GM21576 (cell line): Measurements from ENCODE around the gene JADE2.

Experiments
- ATAC-seq: cut with Tn5 transposase; IDR thresholded peaks from one replicate; pipeline ENCODE4 v1.9.1; 2021; ENCODE audit warnings: mild to moderate bottlenecking, moderate library complexity; ENCODE audit not compliant: unreplicated experiment

JADE2 gene

DNA sequence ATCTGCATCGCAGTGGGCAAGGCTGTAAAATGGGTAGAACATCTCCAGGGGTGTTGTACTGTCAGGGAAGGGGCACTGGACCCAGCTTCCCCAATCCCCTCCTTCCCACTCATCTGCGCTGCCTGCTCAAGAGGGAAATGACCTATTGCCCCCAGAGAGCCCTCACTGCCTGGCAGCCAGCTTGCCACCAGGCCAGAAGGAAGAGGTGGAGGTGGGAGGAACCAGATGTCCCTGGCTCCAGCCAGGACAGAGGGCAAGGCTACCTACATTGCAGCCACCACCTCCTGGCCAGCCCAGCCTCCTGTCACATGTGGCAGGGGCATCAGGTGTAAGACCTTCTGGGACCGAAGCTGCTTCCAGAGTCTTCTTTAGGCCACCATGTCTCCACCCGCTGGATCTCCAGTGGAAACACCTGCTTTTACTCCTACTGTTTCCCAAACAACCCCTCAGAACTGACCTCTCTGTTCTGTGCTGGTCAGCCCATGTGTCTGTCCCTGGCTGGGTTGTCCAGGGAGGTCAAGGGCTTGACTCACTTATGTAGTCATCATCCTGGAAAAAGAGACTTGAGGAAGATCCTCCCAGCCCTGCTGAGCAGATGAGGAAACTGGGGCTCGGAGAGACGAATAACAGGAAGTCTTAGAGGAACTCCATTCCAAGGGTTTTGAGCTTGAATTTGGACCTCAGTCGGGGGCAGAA lies 42.3 kb downstream of the JADE2 start:
- ATAC-seq = no peak

DNA sequence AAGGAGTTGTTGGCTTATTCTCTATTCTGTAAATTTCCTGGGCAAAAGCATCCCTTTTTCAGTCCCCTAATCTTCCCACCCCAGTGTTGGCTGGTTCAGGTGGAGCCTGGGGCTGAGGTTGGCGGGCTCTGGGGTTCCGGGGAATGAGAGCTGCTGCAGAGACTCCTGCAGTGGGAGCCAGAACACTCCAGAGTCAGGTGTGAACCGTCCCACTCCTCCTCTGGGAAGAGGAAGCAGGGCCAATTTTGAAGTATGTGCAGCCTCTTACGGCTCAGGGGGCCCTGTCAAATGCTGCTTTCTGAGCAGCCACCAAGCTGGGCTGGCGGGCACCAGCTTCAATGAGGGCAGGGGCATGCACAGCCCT lies 42.8 kb downstream of the JADE2 start:
- no peak for ATAC-seq

DNA sequence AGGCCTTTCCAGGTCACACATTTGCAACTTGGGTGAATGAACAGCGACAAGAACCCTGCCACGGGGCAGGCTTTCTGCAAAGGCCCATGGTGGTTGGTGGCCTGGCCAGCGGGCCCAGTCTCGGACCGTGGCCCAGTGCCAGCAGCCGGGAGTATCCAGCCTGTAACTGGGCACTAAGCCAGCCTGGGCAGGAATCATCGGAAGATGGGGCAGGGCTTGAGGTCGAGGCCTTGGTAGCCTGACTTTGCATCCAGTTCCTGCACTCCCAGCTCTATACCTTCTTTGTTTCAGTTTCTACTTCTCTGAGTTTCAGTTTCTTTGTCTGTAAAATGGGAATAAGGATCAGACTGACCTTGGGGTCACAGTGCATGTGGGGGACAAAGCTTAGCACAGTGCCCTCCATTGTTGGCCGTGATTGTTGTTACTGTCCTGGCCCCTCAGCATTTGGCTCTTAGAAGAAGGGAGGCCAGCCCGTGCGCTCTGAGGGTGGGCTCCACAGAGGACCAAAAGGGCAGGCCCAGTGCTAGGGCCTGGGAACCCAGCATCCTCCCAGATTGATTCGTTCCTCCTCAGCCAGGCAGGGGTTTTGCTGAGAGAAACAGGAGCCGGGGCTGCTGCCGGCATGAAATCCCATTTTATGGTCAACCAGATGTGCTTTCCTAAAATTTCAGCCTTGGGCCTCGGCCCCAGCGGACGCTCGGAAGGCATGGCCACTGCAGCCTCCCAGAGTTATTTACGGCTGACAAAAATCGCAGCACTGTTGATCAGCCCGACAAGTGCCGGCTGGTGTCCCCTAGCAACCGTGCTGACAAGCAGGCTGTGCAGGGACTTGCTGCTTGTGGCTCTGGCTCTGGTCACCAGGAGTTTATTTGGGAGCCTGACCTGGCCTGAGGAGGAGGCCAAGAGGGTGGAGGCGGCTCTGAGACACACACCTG lies 43.6 kb downstream of the JADE2 start:
- ATAC-seq = no peak

DNA sequence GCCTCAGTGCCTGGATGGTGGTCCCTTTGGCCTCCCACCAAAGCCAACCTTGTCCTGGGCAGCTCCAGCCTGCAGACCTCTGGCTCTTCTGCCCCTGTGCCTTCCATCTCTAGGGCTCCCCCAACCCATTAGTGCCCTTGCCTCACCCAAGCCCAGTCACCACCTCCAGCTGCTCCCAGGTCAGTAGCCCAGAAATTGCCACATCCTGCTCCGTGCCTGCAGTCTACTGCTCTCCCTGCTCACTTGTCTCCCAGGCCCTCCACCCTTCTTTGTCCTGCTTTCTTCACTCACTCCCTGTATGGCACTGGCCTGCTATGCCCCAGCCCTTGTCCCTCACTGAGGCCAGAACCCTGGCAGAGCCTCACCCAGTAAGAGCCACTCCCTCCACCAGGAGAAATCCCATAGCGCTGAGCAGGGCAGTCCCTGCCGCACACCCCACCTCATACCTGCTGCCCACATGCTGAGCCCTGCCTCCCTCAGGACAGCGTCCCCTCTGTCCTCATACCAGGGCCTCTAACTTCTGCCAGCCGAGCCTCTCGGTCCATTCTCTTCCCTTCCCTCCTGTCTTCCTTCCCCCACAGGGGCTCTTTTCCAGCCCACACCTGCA lies 44.4 kb downstream of the JADE2 start:
- no peak for ATAC-seq

DNA sequence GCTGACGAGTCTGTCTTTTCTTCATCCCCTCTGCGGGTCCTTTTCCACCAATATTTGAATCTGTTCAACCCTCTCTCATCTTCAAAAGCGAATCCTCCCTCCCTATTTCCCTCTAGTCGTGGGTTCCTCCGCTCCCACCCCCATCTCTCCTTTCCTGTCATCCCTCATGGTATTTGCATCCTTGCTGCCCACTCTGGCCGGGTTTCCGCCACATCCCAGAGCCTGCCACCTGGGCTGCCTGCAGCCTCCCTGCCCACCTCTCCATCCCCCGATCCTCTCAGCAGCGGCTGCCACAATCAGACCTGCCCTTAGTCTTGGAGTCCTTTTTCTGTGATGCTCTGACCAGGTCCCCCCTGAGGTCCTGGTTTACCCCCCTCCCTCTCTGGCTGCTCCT lies 44.9 kb downstream of the JADE2 start:
- no peak for ATAC-seq

DNA sequence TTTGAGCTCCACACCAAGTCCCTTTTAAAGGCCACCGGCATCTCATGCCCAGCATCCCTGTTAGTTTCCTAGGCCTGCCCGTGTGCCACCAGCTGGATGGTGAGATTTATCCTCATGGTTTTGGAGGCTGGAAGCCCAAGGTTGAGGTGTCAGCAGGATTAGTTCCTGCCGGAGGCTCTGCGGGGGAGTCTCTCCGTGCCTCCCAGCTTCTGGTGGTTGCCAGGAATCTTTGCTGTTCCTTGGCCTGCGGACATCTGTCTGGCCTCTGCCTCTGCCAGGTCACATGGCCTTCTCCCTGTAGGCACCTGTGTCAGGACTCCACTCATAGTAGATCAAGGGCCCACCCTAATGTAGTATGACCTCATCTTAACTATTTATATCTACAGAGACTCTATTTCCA lies 45.4 kb downstream of the JADE2 start:
- ATAC-seq = no peak

DNA sequence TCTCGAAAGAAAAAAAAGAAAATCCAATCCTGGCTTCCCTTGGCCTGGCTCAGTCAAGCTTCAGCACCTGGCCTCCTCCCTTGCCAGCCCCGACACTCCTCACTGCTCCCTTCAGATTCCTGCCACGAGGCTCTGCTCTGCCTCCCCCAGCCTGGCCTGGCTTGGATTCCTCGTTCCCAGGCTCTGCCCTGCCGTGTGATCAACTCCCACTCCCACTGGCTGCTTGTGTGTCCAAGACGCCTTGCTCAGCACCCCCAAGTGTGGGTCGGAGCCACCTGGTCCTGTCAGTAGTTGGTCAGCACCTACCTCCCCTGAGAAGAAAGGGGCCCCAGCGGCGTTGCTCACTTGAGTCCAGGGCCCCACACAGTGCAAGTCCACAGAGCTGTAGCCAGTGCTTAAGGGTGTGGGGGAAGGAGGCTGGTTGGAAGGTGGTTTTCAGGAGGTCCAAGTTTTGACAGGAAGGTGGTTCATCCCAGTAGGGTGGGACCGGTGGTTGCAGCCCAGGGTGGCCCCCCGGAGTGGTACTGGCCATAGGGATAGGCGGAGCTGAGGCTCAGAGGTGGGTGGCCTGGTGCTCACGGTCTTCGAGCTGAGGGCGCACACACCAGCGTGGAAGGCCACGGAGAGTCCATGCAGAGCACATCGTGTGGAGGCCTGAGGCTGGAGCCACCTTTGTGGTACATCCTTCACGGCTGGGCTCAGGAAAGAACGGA lies 46.4 kb downstream of the JADE2 start:
- ATAC-seq = no peak

DNA sequence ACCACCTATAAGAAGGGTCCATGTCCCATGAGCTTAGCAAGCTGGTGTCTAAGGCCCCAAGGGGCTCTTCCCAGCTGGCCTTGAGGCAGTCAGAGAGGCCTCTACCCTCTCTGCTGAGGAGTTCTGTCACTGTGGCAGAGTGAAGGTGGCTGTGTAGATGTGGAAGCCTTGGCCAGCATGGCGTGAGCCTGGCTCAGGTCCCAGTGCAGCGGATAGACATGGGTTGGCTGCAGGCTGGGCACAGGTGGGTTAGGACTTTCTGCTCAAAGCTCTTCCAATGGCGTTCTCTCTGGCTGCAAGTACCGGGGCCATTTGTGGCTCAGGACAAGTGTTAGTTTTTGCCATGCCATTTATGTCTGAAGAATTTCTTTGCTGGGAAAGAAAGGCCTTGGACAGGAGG lies 47.3 kb downstream of the JADE2 start:
- ATAC-seq = no peak

DNA sequence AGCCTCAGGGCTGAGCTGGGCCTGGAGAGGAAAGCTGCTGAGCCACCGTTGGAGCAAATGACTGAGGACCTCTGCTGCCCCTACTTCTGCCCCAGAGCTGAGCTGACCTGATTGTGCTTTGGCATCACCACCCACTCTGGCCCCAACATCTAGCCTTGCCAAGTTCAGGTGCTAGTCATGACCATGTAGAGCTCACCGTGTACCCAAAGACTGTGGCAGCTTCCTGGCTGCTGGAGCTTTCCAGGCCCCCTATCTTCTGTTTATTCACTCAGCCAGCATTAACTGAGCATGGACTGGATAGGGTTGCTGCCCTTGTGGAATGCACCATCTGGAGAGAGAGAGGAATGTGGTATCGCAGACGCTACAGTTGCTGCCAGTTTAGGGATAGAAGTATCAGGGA lies 49.1 kb downstream of the JADE2 start:
- ATAC-seq = no peak

DNA sequence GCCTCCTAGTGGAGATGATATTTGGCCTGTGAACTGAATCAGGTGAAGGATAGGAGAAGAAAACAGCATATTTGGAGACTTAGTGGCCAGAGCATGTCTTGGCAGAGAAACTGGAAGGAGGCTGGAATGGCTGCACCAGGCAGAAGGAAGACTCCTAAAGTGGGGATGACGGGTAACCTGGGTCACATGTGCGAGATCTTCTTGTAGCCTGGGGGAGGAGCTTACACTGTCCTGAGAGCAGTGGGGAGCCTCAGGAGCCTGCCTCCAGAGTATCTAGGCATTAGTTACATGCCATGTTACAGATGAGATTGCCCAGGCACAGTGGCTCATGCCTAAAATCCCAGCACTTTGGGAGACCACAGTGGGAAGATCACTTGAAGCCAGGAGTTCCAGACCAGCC lies 49.8 kb downstream of the JADE2 start:
- no peak for ATAC-seq

DNA sequence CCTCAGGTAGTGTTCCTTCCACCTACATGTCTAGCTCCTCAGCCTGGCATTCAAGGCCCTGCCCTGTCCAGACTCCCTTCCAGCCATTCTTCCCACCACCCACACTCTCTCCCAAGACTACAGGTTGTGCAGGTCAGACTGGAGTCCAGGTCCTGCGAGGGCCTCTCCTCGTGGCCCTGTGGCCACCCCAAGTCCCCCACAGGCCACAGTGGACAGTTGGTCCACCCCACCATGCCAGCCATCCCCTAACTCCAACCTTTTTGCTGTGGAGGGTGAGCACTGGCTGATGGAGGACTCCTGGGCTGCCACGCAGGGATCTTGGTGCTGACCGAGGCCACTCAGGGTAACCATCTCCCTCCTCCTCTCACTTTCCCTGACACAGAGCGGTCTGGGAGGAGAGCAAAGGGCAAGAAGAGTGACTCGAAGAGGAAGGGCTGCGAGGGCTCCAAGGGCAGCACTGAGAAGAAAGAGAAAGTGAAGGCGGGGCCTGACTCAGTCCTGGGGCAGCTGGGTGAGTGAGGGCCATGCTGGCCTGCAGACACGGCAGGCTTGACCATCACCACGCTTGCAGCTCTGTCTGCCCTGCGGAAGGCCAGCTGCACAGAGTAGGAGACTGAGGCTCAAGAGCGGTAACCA lies 51.0 kb downstream of the JADE2 start:
- ATAC-seq = no peak

DNA sequence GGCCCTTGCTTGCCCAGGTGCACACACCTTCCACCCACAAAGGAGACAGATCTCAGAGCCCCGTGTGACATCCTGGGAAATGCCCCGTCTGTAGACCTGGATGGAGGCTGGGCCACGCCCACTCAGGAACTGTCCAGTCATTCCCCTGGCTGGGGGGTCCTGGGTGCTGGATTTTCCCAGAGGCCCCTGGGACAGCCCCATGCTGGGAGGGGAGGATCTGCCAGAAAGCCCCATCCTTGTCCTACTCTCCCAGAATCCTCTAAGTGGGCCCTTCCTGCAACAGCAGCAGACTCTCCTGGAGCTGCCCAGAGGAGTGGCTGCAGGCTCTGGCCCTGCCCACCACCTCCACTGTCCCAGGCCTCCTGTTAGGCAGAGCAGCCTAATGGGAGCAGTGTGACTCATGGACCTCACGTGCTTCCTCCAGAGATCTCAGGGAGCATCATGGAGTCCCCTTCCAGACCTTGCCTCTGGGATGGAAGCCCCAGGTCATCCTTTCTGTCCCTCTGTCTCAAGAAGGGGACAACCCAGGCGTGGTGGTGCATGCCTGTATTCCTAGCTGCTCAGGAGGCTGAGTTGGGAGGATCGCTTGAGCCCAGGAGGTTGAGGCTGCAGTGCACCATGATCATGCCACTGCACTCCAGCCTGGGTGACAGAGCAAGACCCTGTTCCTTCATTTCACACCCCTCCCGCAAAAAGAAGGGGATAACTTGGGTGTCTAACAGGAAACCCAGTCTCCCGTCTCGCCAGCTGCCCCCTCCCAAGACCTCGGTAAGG lies 51.7 kb downstream of the JADE2 start:
- ATAC-seq = no peak

DNA sequence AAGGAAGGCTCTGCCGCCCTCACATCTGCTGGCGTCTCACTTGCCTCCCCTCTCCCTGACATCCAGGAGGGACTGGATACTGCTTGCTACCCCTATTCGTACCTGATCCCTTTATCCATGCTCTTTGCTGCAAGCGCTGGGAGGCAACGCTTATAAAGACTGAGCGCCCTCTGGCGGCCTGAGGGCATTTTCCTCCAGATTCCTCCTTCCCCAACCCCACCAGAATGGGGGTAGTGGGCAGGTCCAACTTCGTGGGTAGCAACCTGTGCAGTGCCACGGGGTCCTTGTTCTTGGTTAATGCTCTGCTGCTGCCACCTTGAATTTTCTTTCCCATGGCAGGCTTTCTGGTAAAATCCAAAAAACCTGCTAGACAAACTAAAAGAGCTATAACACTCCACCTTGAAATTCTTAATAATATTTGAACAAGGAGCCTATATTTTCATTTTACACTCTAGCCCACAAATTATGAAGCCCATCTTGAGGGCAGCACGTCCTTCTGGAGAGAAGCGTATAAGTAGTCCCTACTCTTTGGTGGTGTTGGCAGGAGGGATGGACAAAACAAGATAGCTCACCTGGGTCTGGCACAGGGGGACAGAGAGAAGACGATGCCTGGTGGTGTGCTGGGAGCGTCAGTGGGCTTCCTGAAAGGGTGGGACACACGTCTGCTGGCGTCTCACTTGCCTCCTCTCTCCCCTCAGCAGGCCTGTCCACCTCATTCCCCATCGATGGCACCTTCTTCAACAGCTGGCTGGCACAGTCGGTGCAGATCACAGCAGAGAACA lies 52.5 kb downstream of the JADE2 start:
- ATAC-seq = no peak

DNA sequence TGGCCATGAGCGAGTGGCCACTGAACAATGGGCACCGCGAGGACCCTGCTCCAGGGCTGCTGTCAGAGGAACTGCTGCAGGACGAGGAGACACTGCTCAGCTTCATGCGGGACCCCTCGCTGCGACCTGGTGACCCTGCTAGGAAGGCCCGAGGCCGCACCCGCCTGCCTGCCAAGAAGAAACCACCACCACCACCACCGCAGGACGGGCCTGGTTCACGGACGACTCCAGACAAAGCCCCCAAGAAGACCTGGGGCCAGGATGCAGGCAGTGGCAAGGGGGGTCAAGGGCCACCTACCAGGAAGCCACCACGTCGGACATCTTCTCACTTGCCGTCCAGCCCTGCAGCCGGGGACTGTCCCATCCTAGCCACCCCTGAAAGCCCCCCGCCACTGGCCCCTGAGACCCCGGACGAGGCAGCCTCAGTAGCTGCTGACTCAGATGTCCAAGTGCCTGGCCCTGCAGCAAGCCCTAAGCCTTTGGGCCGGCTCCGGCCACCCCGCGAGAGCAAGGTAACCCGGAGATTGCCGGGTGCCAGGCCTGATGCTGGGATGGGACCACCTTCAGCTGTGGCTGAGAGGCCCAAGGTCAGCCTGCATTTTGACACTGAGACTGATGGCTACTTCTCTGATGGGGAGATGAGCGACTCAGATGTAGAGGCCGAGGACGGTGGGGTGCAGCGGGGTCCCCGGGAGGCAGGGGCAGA lies 53.3 kb downstream of the JADE2 start:
- ATAC-seq = no peak

DNA sequence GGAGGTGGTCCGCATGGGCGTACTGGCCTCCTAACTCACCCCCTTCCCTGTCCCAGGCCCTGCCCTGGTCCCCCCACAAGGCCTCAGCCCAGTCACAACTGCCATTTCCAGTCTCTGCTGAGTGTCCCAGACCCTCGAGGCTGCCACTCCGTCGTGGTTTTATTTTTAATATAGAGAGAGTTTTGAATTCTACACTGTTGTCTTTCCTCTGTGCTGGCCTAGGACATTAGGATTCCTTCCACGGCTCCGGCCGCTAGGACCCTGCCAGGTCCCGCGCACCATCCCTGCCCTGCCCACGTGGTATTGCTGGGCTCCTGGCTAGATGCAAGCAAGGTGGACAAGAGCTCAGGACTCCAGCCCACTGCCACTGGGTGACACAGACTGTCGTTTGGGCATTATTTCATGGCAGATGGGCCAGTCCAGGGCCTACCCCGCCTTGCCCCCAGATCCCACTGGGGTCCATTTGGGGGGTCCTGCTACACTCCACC lies 53.9 kb downstream of the JADE2 start:
- no peak for ATAC-seq

DNA sequence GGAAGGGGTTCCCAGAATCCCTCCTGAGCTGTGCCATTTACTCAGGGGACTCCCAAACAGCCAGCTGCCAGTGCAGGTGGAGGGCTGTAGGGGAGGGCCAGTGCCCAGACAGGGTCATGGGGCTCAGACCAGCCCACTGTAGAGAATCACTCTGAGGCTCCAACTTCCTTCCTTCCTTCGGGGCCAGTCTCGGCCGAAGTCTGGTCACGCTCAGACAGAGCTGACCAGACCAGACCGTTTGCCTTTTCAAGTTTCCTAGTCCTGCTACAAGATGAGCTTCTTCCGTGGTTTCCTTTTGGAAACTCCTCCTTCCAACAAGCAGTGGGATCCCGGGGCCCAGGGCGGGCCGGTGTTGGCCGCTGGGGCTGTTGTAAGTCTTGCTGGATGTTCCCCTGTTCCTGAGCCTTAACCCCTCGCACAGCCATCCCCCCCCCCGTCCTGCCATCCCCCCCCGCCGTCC lies 54.6 kb downstream of the JADE2 start:
- no peak for ATAC-seq

DNA sequence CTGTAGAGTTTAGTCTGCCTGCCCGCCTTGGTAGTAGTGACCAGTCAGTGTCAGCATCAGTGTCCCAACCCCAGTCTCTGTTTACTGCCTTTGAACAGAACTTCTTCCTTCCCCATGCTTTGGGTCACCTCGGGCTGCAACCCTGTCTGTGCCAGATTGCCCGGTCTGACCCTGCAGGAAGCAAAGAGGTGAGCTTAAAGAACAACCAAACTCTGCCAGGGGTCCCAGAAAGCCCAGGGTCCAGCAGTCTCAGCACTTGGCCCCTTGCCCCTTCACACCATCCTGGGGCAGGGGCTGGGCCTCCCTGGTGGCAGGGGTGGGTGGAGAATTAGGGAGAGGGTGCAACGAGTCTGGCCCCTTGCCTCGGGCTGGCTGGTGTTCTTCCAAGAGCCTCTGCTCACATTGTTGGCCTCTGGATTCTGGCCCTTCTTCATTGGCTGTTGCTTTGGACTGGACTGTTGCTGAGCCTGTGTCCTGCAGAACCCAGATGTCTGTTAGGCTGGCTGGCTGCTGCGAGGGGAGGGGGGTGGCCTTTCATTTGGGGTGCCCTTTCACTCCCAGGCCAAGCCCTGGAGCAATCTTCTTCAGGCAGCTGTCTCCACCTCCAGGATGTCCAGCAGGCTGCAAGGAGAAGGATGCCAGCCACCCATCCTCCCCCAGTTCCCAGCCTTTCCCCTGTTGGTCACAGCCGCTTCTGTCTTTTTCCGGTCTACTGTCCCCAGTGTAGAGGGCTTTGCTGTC lies 55.9 kb downstream of the JADE2 start:
- ATAC-seq = no peak

DNA sequence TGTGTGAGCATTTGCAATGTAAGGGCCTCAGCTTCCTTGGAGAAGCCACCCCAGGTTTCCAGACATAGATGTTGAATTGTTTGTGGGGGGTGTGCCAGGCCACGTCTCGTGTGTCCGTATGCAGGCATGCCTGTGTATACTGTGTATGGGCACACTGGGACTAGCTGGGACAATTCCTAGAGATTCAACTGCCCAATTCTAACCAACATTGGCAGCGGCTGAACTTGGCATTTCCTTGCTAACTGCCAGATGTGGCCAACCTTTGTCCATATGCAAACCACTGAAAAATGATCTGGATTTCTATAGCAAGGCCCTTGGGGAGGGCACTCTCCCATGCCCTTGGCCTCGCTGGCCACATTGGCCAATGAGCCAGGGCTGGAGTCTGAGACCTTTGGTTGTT lies 56.8 kb downstream of the JADE2 start:
- no peak for ATAC-seq
